Transverse colon (tissue), 3 donors: ENCODE data around the gene CEP70.
"Not testable (repeated sequence)": the region's sequence is repeated elsewhere in the genome, so short reads cannot be mapped to it uniquely, and the experiment has no call there.

Experiments
- EP300 ChIP-seq: sonication (generic); formaldehyde crosslinking; IDR thresholded peaks from one replicate; pipeline ENCODE4 v1.6.1; 2017; ENCODE audit warnings: antibody characterized with exemption, low read depth
- TF ChIP-seq, protein P1 (sequence below), 5 experiments: fragments of 200-600 bp in 3 of 5; fragments of 450-650 bp in 2 of 5; sonication (generic) in 3 of 5; IDR thresholded peaks; 1 replicate in 2 of 5; 2 replicates in 3 of 5; pipeline ENCODE4 v1.5.1; 2016 to 2017; ENCODE audit warnings: antibody characterized with exemption in 5 of 5, inconsistent platforms in 3 of 5, mild to moderate bottlenecking in 2 of 5, moderate library complexity in 1 of 5

DNA sequence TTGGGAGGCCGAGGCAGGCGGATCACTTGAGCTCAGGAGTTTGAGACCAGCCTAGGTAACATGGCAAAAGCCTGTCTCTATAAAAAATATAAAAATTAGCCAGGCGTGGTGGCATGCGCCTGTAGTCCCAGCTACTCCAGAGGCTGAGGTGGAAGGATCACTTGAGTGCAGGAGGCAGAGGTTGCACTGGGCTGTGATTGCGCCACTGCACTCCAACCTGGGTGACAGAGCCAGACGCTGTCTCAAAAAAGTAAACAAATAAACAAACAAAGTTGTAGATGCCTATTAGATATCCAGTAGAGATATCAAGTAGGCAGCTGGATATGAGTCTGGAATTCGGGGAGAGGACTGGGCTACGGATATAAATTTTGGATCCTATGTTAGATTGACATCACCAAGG is 24.4 kb downstream of the CEP70 start:
- TF ChIP-seq, protein P1, sequence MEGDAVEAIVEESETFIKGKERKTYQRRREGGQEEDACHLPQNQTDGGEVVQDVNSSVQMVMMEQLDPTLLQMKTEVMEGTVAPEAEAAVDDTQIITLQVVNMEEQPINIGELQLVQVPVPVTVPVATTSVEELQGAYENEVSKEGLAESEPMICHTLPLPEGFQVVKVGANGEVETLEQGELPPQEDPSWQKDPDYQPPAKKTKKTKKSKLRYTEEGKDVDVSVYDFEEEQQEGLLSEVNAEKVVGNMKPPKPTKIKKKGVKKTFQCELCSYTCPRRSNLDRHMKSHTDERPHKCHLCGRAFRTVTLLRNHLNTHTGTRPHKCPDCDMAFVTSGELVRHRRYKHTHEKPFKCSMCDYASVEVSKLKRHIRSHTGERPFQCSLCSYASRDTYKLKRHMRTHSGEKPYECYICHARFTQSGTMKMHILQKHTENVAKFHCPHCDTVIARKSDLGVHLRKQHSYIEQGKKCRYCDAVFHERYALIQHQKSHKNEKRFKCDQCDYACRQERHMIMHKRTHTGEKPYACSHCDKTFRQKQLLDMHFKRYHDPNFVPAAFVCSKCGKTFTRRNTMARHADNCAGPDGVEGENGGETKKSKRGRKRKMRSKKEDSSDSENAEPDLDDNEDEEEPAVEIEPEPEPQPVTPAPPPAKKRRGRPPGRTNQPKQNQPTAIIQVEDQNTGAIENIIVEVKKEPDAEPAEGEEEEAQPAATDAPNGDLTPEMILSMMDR (IDR thresholded peaks at IDR 0.05) = not testable (repeated sequence)
- not testable (repeated sequence) for TF ChIP-seq EP300
